CD14-positive monocyte (primary cell): Measurements from ENCODE around the gene SNX25. TPM values are rescaled to one million over a fixed set of nuclear protein-coding genes. Genes with fewer than 3 reads are reported as not detected.

ENCODE experiments used
- DNase-seq, 3 donors: peaks; one replicate each; pipeline ENCODE4 v3.0.0-alpha.2; 2011 to 2022
- H2AFZ ChIP-seq: 2 replicates; pipeline ENCODE4 v1.6.0; 2012; ENCODE audit warnings: mild to moderate bottlenecking, low read depth, low read length, inconsistent platforms; ENCODE audit not compliant: insufficient read depth, poor library complexity, severe bottlenecking
- H3K27ac ChIP-seq, 2 donors: 1 replicate in 1 of 2; 2 replicates in 1 of 2; pipeline ENCODE4 v1.5.1; 2012 to 2013; ENCODE audit warnings: low read length in 2 of 2, control low read depth in 1 of 2, inconsistent platforms in 1 of 2, low read depth in 1 of 2, mild to moderate bottlenecking in 1 of 2
- H3K27me3 ChIP-seq, 2 donors: one replicate each; pipeline versions ENCODE4 v1.6.0 to v1.6.1; 2011 to 2013; ENCODE audit warnings: low read length in 2 of 2; ENCODE audit not compliant: control insufficient read depth in 2 of 2, insufficient read depth in 2 of 2
- H3K36me3 ChIP-seq, 2 donors: replicated peaks in 1 of 2; 1 replicate in 1 of 2; 2 replicates in 1 of 2; pipeline versions ENCODE4 v1.5.1 to v1.6.1; 2012 to 2013; ENCODE audit warnings: low read length in 2 of 2, control low read depth in 1 of 2, inconsistent platforms in 1 of 2, mild to moderate bottlenecking in 1 of 2; ENCODE audit not compliant: insufficient read depth in 2 of 2, control insufficient read depth in 1 of 2
- H3K4me1 ChIP-seq, 2 donors: 1 replicate in 1 of 2; 2 replicates in 1 of 2; pipeline versions ENCODE4 v1.5.1 to v1.6.1; 2012 to 2013; ENCODE audit warnings: low read length in 2 of 2, control low read depth in 1 of 2, inconsistent platforms in 1 of 2, mild to moderate bottlenecking in 1 of 2, moderate library complexity in 1 of 2; ENCODE audit not compliant: insufficient read depth in 2 of 2, control insufficient read depth in 1 of 2
- H3K4me2 ChIP-seq: replicated peaks from 2 replicates; pipeline ENCODE3; 2012; ENCODE audit warnings: low read length, moderate library complexity, mild to moderate bottlenecking; ENCODE audit not compliant: poor library complexity, severe bottlenecking; ENCODE audit errors: extremely low read depth
- H3K4me3 ChIP-seq, 3 experiments: fragments of 200-600 bp in 1 of 3; sonication (generic) in 1 of 3; replicated peaks in 1 of 3; 1 replicate in 2 of 3; 2 replicates in 1 of 3; pipeline ENCODE4 v1.5.1; 2011 to 2013; ENCODE audit warnings: low read length in 3 of 3, mild to moderate bottlenecking in 3 of 3, control low read depth in 2 of 3, low read depth in 2 of 3, inconsistent platforms in 1 of 3, moderate library complexity in 1 of 3
- H3K79me2 ChIP-seq: 2 replicates; pipeline ENCODE4 v1.6.0; 2012; ENCODE audit warnings: mild to moderate bottlenecking, control low read depth, inconsistent platforms, low read length, moderate library complexity; ENCODE audit not compliant: insufficient read depth
- H3K9ac ChIP-seq: 2 replicates; pipeline ENCODE4 v1.6.0; 2017; ENCODE audit warnings: low read length, mild to moderate bottlenecking; ENCODE audit not compliant: insufficient read depth, poor library complexity, severe bottlenecking
- H3K9me3 ChIP-seq, 2 donors: replicated peaks in 1 of 2; 1 replicate in 1 of 2; 2 replicates in 1 of 2; pipeline versions ENCODE4 v1.5.1 to v1.6.1; 2012 to 2013; ENCODE audit warnings: low read length in 2 of 2, control low read depth in 1 of 2; ENCODE audit not compliant: control insufficient read depth in 1 of 2, insufficient read depth in 1 of 2
- H4K20me1 ChIP-seq: 2 replicates; pipeline ENCODE4 v1.6.0; 2012; ENCODE audit warnings: mild to moderate bottlenecking, low read length, control low read depth, moderate library complexity; ENCODE audit not compliant: insufficient read depth
- H3K27ac Mint-ChIP-seq, 7 donors: one replicate each; pipeline ENCODE4 v1.8.0; 2020; ENCODE audit warnings: mild to moderate bottlenecking in 7 of 7, mixed read lengths in 7 of 7, moderate library complexity in 6 of 7, inconsistent platforms in 2 of 7
- H3K27me3 Mint-ChIP-seq, 3 donors: one replicate each; pipeline ENCODE4 v1.8.0; 2021 to 2022; ENCODE audit warnings: low read depth in 3 of 3, mild to moderate bottlenecking in 3 of 3, mixed read lengths in 3 of 3, moderate library complexity in 3 of 3, inconsistent platforms in 1 of 3
- H3K36me3 Mint-ChIP-seq, 2 donors: one replicate each; pipeline ENCODE4 v1.8.0; 2020; ENCODE audit warnings: mixed read lengths in 2 of 2, inconsistent platforms in 1 of 2, mild to moderate bottlenecking in 1 of 2
- H3K4me1 Mint-ChIP-seq: one replicate; pipeline ENCODE4 v1.8.0; 2020; ENCODE audit warnings: mild to moderate bottlenecking, mixed read lengths
- H3K4me3 Mint-ChIP-seq, 2 donors: one replicate each; pipeline ENCODE4 v1.8.0; 2020; ENCODE audit warnings: mild to moderate bottlenecking in 2 of 2, mixed read lengths in 2 of 2, moderate library complexity in 1 of 2
- H3K9me3 Mint-ChIP-seq, 7 donors: one replicate each; pipeline ENCODE4 v1.8.0; 2020 to 2022; ENCODE audit warnings: mixed read lengths in 7 of 7, mild to moderate bottlenecking in 6 of 7, moderate library complexity in 6 of 7, inconsistent platforms in 2 of 7
- WGBS: methylation state at CpG from one replicate; pipeline ENCODE4 v1.1.5; 2013; ENCODE audit warnings: missing lambda C conversion rate; ENCODE audit not compliant: insufficient coverage; 5-methylcytosine and 5-hydroxymethylcytosine counted together
- intact Hi-C, 2 donors: fragments of 100-400 bp; cut with micrococcal nuclease; formaldehyde crosslinking; loops; one replicate each; pipeline versions ENCODE4 v1.15.0 to v1.15.1; 2023
- polyA plus RNA-seq, 3 donors: library from polyadenylated mRNA; depleted of rRNA in 1 of 3; unstranded in 2 of 3; stranded (reverse) in 1 of 3; fragments of 300-500 nt in 2 of 3; fragments of >200 nt in 1 of 3; fragmentation: Illumina TruSeq in 2 of 3; gene quantifications; 1 replicate in 2 of 3; 2 replicates in 1 of 3; pipeline ENCODE4 v1.2.3, GENCODE V29; 2012 to 2021
- TF ChIP-seq, protein P1 (sequence below): fragments of 200-600 bp; IDR thresholded peaks from one replicate; pipeline ENCODE4 v1.8.0; 2022; ENCODE audit warnings: antibody characterized with exemption, mild to moderate bottlenecking

SNX25 gene
- polyA plus RNA-seq, 3 donors: 0.31 to 0.40 (median 0.36) TPM

- Histone ChIP-seq H3K36me3 (peaks cover 3 to 11% of the 10 kb centered on the region in 2 donors), H3K27ac (no peak overlapping the region), H3K9me3 (no peaks in the 10 kb centered on the region), H3K4me1 (no peaks in the 10 kb centered on the region), H3K9ac (no peak overlapping the region), H3K79me2 (no peaks in the 10 kb centered on the region), H2AFZ (no peak overlapping the region), H3K27me3 (no peaks in the 10 kb centered on the region), H3K4me3 (no peak overlapping the region), H4K20me1 (no peaks in the 10 kb centered on the region), H3K4me2 (no peak overlapping the region)
- Mint-ChIP-seq H3K27ac (no peak overlapping the region), H3K4me3 (no peak overlapping the region), H3K9me3 (no peaks in the 10 kb centered on the region), H3K4me1 (no peaks in the 10 kb centered on the region), H3K27me3 (peaks cover 0 to 2% (median 0%) of the 10 kb centered on the region in 3 donors), H3K36me3 (peaks cover 12% of the 10 kb centered on the region in 2 donors)
- intact Hi-C loops: no loop called here
- 69% methylated on average over 2 of the region's 3 CpGs for WGBS
- TF ChIP-seq, protein P1, sequence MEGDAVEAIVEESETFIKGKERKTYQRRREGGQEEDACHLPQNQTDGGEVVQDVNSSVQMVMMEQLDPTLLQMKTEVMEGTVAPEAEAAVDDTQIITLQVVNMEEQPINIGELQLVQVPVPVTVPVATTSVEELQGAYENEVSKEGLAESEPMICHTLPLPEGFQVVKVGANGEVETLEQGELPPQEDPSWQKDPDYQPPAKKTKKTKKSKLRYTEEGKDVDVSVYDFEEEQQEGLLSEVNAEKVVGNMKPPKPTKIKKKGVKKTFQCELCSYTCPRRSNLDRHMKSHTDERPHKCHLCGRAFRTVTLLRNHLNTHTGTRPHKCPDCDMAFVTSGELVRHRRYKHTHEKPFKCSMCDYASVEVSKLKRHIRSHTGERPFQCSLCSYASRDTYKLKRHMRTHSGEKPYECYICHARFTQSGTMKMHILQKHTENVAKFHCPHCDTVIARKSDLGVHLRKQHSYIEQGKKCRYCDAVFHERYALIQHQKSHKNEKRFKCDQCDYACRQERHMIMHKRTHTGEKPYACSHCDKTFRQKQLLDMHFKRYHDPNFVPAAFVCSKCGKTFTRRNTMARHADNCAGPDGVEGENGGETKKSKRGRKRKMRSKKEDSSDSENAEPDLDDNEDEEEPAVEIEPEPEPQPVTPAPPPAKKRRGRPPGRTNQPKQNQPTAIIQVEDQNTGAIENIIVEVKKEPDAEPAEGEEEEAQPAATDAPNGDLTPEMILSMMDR: no peak
- DNase-seq: no peak
These were observed 29.9 kb upstream of the SNX25 start for GRCh38 chr4:185179488-185179887.

DNA sequence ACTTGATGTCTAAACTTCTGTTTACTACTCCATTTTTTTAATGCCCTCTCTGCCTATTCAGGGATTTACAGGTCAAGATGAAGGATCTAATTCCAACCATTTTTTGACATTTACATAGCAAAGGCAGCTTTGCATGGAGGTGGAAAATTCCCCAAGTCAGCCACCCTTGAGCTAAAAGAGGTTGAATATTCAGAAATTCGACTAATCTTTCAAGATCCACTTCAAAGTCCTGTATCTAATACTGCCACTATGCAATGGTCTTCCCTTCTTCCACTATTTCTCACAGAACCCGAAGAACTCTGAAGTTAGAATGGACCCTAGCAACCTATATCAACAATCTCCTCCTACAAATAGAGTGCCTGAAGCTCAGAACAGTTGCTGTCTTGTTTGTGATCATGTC lies 27.2 kb upstream of the SNX25 start:
- no peak overlapping the region for H3K27ac Mint-ChIP-seq
- intact Hi-C loops: no loop called here

More for the DNA sequence above, 27.2 kb upstream of the SNX25 start:
- no peaks in the 10 kb centered on the region for H3K27me3 ChIP-seq
- no peak for DNase-seq
- TF ChIP-seq, protein P1: no peak
- H3K79me2 ChIP-seq: no peaks in the 10 kb centered on the region
- H3K4me1 Mint-ChIP-seq: no peaks in the 10 kb centered on the region
- H3K4me3 ChIP-seq: no peak overlapping the region
- H3K4me2 ChIP-seq: no peak overlapping the region
- H3K4me1 ChIP-seq: no peaks in the 10 kb centered on the region
- H3K9me3 Mint-ChIP-seq: no peaks in the 10 kb centered on the region
- no peak overlapping the region for H3K9ac ChIP-seq
- peaks cover 0 to 1% of the 10 kb centered on the region in 2 donors for H3K36me3 ChIP-seq
- no peaks in the 10 kb centered on the region for H4K20me1 ChIP-seq
- peaks cover 2 to 4% of the 10 kb centered on the region in 2 donors for H3K36me3 Mint-ChIP-seq
- 92% methylated on average over 2 of the region's 2 CpGs for WGBS
- H3K9me3 ChIP-seq: no peaks in the 10 kb centered on the region
- no peak overlapping the region for H2AFZ ChIP-seq
- no peak overlapping the region for H3K27ac ChIP-seq
- no peak overlapping the region for H3K4me3 Mint-ChIP-seq
- peaks cover 0 to 2% (median 1%) of the 10 kb centered on the region in 3 donors for H3K27me3 Mint-ChIP-seq
